HG02885 (cell line): ENCODE results near the gene FAM98C.
"Not testable (repeated sequence)": the region's sequence is repeated elsewhere in the genome, so short reads cannot be mapped to it uniquely, and the experiment has no call there.

Source experiments
- ATAC-seq: cut with Tn5 transposase; IDR thresholded peaks from one replicate; pipeline ENCODE4 v1.9.1; 2021; ENCODE audit warnings: mild to moderate bottlenecking; ENCODE audit not compliant: unreplicated experiment, poor library complexity

The FAM98C gene

DNA sequence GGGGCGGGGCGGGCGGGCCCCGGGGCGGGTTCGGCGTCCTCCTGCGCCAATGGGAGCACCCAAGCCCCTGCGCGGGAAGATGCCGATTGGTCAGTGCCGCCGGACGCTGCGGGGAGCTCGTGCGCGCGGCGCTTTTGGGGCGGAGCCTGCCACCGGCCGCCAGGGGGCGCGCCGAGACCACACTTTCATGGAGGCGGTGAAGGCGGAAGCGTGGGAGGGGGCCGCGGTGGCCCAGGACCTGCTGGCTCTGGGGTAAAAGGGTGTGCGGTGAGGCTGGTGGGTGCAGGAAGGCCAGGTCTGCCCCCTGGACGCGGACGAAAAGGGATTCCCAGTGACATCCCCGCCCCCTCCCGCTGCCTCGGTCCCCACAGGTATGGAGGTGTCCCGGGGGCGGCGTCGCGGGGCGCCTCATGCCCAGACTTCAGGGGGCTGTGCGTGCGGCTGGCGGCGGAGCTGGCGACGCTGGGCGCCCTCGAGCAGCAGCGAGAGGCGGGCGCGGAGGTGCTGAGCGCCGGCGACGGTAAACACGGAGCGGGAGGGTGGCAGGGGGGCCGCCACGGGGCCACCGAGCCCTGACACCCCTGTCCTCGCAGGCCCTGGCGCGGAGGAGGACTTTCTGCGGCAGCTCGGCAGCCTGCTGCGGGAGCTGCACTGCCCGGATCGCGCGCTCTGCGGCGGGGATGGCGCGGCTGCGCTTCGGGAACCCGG, at the start of gene FAM98C:
Gene FAM98C (plus strand): TSS at position 127 of the 708 bp plus-strand sequence. CDS start 61 bp downstream, at position 188.
- ATAC-seq = peak; percentile 95

DNA sequence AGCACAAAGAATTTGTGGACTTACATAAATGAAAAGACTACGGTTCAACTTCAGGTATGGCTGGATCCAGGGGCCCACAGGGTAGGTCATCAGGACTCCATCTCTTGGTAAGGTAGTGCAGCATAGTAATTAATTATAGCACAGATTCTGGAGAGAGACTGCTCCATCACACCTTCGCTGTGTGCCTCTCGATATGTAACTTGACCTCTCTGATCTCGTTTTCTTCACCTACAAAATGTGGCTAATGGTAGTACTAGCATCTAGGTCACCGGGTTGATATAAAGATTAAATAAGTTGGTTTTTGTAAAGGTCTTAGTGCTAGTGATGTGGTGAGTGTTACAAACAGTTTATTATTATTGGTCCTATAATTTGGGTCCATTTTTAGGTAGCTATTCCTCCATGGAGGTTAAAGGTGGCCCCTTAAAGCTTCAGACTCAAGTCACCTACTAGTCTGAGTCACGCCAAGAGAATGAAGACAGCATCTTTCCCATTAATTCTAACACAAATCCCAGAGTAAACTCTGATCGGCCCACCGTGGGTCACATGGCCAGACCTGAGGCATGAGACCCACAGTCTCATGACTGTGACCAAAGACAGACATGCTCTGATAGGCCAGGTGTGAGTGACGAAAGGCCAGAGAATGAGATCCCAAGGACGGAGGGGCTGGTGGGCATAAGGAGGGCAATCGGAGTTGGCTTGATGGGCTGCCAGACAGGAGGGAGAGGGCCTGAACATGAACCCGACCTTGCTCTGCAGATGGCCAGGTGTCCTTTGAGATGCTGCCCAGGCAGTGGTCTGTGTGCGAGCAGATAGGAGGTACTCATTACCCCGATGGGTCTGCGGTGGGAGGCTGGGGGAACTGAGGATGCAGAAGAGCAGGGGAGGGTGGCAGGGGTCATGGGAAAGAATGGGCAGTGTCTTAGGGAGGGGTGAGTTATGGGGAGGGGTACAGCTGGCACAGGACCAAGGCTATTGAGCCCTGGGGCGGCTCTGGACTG, 46.9 kb upstream of the FAM98C start:
- ATAC-seq = no peak

DNA sequence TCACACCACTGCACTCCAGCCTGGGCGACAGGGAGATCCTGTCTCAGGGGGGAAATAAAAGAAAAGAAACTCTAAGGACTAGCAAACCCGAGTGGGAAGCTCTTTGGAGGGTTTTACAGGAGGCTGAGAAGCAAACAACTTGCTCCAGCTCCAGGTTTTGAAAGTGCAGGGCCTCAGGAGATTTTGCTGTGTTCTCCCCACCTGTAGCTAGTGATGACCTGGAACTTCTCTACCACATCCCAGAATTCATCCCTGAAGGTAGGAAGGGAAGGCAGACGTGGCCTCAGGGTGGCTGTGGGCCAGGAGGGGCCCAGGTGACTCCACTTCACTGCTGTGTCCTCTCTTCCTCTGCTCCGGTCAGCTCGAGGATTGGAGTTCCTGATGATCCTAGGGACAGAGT, 44.8 kb upstream of the FAM98C start:
- no peak for ATAC-seq

DNA sequence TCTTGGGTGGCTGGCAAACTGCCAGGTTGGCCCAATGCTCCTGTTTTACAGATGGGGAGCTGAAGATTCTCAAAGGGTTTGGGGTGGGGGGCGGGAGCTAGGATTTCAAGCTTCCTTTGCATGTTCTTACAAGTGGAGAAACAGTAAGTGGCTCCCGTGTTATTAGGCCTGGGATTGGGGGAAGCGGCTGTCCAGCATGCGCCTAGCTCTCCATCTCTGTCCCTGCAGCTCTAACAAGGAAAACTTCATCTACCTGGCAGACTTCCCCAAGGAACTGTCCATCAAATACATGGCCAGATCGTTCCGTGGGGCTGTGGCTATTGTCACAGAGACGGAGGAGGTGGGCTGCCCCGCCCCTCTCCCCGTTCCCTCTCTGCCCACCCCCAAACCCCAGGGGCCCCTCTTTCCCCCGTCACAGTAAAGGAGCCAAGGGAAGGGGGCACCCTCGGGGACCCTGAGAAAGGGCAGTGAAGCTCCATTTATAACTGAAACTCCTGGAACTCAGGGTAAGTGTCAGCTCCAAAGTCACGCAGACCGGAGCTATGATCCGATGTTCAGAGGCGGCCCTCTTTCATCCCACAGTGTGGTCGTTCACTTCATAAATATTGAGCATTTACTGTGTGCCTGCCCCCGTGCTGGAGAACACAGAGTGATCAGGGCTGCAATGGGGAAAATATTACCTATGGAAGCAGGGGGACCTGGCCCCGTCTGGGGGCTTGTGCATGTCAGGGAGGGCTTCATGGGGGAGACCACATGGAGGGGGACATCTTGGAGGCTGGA, 43.5 kb upstream of the FAM98C start:
- no peak for ATAC-seq

DNA sequence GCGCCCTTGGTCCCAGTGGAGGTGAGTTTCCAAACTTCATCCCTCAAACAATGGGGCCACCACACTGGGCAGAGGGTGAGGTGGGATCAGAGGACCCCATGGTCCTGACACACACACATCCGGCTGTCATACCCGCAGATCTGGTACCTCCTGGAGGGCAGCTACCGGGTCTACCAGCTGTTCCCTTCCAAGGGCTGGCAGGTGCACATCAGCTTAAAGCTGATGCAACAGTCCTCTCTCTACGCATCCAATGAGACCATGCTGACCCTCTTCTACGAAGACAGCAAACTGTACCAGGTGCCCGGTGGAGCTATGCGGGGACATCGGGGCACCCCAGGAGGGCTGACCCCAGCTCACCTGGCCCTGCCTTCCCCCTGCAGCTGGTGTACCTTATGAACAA, 42.5 kb upstream of the FAM98C start:
- no peak for ATAC-seq

DNA sequence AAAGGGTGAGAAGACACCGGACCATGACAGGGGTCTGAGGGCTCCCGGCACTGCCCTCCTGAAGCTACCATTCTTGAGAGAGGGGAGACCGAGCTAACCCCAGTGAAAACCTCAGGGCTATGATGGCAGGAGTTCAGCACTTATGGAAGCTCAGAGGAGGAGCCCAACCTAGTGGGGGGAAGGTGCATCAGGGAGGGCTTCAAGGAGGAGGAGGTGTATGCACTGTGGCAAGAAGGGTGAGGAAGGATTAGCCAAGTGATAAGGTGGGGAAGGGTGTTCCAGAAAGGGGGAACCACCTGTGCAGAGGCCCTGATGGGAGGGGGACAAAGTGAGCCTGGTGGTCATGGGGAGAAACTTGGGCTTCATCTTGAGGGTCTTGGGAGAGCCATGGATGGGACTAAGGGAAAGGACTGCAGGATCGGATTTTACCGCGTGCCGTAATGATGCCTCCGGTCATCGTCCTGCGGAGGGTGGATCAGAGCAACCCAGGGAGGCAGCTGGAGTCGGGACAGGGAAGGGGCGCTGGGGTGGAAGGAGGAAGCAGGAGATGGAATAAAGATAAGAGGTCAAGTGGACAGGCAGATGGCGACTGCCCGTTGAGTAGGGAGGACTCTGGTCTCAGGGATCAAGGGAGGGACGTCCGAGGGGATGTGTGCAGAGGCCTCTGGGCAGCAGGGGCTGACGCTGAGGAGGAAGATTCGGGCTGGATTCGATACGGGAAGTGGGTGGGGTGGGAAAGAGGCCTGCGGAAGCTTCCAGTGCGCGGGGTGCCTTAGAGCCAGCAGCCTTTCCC, 41.9 kb upstream of the FAM98C start:
- no peak for ATAC-seq

DNA sequence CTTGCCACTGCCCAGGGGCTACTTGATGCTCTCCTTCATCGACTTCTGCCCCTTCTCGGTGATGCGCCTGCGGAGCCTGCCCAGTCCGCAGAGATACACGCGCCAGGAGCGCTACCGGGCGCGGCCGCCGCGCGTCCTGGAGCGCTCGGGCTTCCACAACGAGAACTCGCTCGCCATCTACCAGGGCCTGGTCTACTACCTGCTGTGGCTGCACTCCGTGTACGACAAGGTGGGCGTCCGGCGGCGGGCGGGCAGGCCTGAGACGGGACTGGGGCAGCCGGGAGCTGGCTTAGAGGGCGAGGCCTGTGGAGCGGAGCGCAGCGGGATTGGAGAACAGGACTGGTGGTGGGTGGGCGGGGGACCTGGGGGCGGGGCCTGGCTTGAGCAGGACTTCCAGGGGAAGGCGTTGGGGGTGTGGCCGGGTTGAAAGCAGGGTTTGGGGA, 41.2 kb upstream of the FAM98C start:
- peak; percentile 54 for ATAC-seq

DNA sequence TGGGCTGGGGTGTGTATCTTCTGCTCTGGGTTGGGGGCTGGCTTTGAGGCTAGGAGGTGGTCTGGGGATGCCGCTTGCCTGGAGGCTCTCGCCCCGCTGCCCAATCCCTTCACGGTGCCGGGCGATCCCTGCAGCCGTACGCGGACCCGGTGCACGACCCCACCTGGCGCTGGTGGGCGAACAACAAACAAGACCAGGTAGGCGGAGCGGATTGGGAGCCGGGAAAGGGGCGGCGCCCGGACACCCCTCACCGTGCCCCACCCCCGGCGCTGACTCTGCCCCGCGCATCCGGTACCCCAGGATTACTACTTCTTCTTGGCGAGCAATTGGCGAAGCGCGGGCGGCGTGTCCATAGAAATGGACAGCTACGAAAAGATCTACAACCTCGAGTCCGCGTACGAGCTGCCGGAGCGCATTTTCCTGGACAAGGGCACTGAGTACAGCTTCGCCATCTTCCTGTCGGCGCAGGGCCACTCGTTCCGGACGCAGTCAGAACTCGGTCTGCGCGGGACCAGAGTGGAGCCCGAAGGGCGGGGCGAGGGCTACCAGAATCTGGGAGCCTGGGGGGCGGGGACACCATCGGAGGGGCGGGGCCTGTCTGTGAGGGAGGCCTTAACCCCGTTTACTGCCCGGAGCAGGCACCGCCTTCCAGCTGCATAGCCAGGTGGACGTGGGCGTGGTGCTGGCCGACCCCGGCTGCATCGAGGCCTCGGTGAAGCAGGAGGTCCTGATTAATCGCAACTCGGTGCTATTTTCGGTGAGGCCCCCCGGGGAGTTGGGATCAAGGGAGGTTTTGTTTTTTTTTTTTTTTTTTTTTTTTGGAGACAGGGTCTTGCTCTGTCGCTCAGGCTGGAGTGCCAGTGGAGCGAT, 40.6 kb upstream of the FAM98C start:
- ATAC-seq = peak; percentile 50

DNA sequence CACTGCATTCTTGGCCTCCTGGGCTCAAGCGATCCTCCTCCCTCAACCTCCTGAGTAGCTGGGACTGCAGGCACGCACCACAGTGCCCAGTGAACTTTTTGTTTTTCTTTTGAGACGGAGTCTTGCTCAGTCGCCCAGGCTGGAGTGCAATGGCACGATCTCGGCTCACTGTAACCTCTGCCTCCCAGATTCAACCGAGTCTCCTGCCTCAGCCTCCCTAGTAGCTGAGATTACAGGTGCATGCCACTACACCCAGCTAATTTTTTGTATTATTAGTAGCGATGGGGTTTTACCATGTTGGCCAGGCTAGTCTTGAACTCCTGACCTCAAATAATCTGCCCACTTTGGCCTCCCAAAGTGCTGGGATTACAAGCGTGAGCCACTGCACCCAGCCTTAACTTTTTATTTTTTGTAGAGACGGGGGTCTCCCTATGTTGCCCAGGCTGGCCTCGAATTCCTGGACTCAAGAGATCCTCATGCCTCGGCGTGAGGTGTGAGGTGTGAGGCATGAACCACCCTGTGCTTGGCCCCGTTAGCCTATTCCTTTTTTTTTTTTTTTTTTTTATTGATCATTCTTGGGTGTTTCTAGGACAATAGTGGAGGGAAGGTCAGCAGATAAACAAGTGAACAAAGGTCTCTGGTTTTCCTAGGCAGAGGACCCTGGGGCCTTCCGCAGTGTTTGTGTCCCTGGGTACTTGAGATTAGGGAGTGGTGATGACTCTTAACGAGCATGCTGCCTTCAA, 39.8 kb upstream of the FAM98C start:
- ATAC-seq = not testable (repeated sequence)

DNA sequence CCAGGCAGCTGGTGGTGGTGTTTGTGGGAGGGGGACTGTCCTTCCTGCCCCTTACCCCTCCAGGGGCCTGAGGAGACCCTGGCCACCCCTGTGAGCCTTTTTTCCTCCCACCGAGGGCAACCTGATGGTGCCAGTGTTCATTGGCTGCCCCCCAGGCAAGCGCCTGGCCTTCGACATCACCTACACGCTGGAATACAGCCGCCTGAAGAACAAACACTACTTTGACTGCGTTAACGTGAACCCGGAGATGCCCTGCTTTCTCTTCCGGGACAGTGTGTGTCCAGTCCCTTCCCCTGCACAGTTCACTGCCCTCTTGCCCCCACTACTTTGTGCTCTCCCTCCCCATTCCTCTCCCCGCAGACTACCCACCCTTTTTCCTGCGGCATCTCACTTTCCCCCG, 35.9 kb upstream of the FAM98C start:
- no peak for ATAC-seq

DNA sequence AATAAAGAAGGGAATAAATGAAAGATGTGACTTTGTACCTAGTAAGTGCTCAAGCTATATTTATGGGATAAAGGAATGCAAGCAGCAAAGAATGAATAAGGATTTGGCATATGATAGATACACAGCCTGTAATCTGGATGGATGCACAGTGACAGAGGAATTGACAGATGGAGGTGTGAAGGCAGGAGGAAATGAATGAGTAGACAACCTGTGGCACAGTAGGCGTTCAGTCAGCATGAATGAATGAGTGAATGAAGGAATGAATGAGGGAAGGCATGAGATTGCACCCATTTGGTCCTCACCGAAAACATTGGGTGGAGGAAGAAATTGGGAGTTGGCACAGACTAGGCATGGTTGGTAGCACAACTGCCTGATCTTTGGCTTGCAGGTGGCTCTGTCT, 33.3 kb upstream of the FAM98C start:
- no peak for ATAC-seq

DNA sequence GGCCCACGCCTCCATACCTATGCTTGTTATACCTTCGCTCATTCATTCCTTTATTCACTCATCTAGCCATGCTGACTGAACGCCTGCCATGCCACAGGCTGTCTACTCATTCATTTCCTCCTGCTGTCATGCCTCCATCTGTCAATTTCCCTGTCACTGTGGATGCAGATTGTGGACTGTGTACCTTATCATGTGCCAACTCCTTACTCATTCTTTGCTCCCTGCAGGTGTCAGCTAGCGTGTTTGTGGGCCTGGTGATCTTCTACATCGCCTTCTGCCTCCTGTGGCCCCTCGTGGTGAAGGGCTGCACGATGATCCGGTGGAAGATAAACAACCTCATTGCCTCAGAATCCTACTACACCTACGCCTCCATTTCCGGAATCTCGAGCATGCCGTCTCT, 32.6 kb upstream of the FAM98C start:
- no peak for ATAC-seq

DNA sequence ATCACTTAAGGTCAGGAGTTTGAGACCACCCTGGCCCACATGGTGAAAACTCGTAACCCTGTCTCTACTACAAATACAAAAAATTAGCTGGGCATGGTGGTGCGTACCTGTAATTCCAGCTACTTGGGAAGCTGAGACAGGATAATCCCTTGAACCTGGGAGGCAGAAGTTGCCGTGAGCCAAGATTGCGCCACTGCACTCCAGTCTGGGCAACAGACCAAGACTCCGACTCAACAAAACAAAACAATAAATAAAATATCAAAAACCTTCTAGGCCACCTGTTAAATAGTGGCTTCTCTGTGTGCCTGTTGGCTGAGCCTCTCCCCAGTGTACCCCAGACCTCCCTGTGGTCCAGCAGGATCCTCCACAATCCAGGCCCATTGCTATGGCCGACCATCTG, 31.8 kb upstream of the FAM98C start:
- no peak for ATAC-seq

DNA sequence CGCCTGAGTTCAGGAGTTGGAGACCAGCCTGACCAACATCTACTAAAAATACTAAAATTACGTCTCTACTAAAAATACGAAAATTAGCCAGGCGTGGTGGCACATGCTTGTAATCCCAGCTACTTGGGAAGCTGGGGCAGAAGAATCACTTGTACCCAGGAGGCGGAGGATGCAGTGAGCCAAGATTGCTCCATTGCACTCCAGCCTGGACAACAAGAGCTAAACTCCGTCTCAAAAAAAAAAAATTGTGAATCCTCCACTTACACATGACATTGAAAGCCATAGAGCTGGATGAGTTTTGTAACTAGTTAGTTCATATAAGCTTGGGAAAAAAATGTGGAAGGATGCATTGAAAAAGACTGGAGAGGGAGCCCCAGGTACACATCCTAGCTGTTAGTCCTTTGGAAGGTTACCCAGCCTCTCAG, 29.0 kb upstream of the FAM98C start:
- no peak for ATAC-seq

DNA sequence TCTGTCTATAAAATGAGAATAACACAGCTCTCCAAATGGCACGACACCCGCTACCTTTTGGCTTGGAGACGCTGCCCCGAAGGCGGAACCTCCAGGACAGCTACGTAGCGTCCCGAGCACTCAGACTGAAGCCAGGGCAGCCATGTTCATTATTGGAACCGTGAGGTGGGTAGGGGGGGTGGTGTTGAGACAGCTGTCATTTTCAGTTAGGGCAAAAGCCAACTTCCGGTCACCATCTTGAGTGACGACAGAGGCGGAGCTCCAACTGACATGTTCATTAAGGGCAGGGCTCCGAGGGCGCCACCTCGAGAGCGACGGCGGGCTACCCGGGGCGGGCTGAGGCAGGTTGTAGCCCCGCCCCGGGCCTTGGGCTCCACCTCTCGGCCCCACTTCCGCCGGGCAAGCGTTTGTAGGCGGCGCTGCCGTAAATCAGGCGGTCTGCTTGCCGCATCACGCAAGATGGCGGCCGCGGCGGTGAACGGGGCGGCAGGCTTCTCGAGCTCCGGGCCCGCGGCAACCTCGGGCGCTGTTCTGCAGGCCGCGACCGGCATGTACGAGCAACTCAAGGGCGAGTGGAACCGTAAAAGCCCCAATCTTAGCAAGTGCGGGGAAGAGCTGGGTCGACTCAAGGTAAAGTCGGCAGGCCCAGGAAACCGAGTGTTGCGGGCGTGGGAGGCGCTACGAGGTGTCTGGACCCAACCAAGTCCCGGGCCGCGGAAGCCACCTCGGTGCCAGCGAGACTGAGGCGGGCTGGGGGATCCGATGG, 28.4 kb upstream of the FAM98C start, which contains the start of gene PSMD8:
Gene PSMD8 (plus strand): TSS at position 240 of the 766 bp plus-strand sequence. CDS start 31 bp downstream, at position 271.
- peak; percentile 98 for ATAC-seq

DNA sequence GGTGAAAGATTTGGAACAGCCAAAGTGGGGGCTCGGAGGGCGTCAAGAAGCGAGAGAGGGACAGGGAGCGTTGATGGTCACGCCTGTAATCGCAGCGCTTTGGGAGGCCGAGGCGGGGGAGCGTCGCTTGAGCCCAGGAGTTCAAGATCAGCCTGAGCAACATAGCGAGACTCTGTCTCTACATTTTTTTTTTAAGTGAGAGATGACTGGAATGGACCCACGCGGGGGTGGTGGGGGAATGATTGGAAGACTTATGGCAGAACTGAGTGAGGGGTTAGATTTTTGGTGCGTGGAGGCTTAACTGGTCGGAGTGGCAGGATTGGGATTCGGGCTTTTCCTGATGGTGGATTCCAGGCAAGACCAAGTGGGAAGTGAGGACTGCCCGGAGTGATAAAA, 27.8 kb upstream of the FAM98C start:
- ATAC-seq = no peak

DNA sequence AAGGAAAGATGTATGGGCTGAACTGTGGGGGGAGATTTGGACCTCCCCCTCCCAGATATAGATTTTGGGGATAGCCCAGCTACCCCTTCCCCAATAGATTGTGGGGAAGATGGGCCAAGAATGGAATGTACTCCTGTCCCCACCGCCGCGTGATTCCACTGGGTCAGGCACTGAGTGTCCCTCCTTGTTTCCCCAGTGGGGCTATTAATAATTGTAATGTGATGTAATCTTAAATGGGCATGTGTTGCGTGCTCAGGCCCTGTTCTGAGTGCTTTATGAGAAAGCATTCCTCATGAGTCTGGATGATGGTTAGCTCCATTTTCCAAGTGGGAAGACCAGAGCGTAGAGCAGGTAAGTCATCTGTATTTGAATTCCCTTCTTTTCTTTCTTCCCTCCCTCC, 27.1 kb upstream of the FAM98C start:
- no peak for ATAC-seq
